Umbilical cord (tissue), 2 donors: ENCODE data around the gene ERO1B. TPM values are rescaled to one million over a fixed set of nuclear protein-coding genes. Genes with fewer than 3 reads are reported as not detected.
"Not testable (repeated sequence)": the region's sequence is repeated elsewhere in the genome, so short reads cannot be mapped to it uniquely, and the experiment has no call there.

Experiments used
- DNase-seq: peaks from one replicate; pipeline ENCODE4 v3.0.0-alpha.2; 2015; ENCODE audit warnings: low spot score
- total RNA-seq: library from RNA; depleted of rRNA; stranded (reverse); fragments of >200 nt; gene quantifications from one replicate; pipeline ENCODE4 v1.2.3, GENCODE V29; 2014; ENCODE audit warnings: low replicate concordance; ENCODE audit not compliant: insufficient read depth

ERO1B gene
- total RNA-seq, 1 donor from 2014 or later = 7.0 TPM

DNA sequence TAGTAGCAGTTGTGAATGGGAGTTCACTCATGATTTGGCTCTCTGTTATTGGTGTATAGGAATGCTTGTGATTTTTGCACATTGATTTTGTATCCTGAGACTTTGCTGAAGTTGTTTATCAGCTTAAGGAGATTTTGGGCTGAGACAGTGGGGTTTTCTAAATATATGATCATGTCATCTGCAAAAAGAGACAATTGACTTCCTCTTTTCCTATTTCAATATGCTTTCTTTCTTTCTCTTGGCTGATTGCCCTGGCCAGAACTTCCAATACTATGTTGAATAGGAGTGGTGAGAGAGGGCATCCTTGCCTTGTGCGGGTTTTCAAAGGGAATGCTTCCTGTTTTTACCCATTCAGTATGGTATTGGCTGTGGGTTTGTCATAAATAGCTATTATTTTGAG lies 93.7 kb downstream of the ERO1B start:
- DNase-seq = not testable (repeated sequence)

DNA sequence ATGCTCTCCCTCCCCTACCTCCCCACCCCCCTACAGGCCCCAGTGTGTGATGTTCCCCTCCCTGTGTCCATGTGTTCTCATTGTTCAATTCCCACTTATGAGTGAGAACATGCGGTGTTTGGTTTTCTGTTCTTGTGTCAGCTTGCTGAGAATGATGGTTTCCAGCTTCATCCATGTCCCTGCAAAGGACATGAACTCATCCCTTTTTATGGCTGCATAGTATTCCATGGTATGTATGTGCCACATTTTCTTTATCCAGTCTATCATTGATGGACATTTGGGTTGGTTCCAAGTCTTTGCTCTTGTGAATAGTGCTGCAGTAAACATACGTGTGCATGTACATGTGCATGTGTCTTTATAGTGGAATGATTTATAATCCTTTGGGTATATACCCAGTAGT lies 95.3 kb downstream of the ERO1B start:
- DNase-seq = not testable (repeated sequence)

DNA sequence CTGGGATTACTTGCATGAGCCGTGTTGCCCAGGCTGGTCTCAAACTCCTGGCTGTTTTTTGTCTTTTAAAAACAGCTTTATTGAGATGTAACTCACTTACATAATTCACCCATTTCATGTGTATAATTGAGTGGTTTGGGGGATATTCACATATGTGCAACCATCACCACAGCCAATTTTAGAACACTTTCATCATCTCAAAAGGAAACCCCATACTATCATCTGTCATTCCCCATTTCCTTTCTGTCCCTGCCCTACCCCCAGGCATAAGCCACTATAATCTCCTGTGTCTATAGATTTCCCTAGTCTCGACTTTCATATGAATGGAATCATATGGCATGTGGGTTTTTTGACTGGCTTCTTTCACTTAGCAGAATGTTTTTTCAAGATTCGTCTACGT lies 96.1 kb downstream of the ERO1B start:
- DNase-seq = no peak

DNA sequence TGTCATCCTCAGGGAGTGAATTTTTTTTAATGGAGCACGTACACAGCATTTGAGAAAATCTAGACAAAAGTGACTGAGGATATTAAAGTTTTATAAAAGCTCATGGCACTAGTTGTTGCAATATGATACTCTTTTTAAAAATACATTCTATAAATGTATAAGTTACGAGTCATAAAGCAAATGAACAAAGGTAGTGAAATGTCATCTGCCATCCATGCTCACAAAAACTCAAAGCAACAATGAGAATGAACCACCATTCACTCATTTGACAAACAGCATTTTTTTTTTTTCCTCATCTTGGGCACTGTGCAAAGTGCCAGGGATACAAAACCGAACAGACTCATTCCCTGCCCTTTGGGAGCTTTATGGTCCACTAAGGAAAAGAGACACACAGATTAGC lies 100.7 kb downstream of the ERO1B start:
- no peak for DNase-seq

DNA sequence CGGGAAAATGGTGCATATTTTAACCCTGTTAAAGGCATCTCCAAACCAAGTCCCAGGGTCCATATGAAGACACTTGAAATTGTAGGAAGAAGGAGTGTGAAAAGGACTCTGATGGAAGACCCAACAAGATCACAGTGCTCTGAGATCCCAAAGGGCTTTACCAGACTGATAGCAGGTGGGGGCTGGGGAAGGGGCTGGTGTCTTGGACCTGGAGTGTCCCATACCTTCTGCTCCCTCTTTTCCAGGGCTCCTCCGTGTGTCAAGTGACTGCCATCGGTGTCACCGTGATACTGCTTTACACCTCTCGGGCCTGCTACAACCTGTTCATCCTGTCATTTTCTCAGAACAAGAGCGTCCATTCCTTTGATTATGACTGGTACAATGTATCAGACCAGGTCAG lies 102.1 kb downstream of the ERO1B start:
- no peak for DNase-seq

DNA sequence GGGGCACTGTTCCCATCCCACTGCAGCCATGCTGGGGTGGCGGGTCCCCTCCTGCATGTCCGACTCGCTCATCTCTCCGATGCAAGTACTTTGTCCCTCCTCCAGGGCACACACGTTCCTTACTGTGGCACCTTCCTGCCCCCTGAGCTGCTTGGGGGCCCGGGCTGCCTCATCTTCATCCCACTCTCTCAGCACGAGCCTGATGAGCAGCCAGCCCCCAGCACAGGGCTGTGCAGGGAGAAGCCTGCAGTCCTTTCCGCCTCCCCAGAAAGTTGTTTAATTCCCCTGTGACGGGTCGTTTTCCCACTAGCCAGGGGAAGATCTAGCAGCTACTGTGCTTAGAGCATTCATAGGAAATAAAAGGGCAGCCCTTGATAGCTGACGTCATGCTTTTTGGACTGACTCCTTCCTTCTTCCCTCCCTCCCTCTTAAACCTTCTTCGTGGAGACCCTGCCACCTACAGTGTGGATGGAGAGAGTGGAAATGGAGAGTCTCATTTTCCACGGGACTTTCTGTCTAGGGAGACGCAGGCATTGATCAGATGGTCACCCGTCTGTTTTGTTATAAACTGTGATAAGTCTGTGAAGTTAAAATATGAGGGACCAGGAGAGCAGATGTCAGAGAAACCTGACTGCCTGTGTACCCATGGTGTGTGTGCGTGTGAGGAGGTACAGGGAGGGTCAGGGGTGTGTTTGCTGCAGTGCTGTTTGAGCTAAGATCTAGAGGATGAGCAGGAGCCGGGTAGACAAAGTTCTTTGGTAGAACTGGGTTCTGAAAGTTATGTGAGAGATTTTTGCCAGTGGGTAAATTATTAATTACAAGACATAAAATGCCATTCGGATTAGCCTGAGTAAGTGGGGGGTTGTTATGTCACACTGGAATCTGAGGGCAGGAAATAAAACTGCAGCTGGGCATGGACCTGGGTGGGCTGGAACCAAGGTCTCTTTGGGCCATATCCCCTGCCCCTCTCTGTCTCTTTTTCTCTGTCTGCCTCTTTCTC lies 105.1 kb downstream of the ERO1B start:
- peak; percentile 6 for DNase-seq

DNA sequence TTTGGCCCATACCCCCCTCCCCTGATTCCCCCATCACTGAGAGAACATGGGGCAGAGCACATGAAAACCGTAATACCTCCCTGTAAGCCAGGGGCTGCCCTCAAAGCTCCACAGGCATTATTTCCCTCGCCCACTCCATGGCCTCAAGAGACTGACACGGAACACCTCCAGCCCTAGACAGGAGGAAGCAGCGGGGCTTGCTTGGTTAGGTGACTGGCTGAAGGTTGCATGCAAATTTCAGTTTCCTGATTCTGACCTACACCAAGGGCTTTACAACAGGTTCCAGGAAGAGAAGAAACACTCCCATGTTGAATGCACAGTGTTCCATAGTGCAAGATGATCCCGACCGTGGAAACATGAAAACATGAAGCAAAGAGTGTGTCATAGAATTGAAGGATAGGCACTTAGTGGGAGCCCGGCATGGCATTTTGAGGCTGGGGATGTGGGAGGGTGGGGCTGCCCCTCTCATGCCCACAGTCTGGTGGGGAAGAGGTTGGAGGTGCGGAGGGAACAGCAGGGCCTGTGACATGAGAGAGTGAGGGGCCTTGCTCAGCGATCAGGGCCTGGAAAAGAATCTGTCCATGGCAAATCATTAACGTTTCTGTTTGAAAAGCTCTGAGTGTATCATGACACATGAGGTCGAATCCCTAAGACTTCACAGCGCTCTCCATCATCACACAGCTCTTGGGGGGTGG lies 106.0 kb downstream of the ERO1B start:
- DNase-seq = no peak

DNA sequence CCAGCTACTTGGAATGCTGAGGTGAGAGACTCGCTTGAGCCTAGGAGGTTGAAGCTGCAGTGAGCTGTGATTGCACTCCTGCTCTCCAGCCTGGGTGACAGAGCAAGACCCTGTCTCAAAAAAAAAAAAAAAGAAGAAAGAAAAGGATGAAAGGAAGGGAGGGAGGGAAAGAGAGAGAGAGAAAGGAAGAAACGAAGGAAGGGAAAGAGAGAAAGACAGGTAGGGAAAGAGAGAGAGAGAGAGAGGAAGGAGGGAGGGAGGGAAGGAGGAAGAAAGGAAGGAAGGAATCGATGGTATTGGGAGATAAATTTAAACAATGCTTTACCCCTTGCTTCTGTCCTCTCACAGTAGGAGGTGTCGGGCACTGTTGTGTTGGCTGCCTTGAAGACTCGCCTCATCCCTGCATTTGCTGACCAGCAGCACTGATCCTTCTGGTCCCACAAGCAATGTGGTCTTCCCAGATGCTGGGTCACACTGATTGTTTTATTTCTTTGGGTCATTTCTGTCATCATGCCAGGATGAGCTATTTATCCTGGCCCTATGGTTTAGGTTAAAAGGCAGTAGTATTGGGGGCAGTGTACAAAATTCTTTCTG lies 108.5 kb downstream of the ERO1B start:
- no peak for DNase-seq

DNA sequence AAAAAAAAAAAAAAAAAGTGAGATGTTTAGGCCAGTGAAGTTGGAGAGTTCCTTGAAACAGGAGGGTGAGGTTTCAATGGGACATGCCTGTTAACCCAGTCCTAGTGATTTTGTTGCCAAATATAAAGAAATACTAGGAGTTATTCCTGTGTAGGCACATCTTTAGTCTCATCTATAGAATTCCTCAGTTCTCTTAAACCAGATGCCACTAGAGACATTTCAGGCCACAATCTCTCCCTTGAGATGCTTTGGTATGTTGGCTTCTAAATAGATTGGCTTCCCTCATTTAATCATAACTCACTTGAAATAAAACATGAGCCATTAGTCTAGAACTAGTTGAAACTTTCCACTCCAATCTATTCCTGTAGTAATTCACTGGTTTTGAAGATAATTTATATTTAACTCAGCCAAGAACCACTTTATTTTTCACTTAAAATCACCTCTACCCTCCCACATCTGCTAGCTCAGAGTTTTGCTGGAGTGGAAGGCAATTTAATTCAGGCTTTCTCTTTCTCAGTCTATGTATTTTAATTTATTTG lies 109.6 kb downstream of the ERO1B start:
- DNase-seq = no peak

DNA sequence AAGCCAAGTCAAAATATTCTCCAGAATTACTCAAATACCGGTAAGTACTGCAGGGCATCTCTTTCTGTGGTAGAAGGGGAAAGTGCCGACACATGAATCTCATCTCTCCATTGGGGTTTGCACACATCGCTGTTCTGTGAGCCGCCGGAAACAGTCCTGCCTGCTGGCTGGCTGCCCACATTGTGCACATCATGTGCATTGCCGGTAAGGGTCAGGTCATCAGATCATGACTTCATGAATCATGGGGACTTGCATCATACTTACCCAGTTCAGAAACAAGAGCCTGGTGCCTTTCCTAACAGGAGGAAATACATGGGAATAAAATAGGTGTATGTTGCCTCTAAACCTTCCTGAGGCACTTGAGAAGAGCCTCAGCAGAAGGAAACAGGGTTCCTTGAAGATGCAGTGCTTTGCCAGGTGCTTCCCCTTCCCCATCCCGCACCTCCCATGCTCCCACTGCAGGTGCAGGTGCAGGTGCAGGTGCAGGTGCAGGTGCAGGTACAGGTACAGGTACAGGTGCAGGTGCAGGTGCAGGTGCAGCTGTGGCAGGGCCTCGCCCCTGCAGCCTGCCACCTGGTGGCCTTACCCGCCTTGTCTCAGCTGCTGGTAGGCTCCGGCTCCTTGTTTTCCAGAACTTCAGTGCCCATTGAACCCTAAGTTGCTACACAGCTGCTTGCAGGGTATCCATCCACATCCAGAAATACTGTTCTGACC lies 112.9 kb downstream of the ERO1B start:
- no peak for DNase-seq

DNA sequence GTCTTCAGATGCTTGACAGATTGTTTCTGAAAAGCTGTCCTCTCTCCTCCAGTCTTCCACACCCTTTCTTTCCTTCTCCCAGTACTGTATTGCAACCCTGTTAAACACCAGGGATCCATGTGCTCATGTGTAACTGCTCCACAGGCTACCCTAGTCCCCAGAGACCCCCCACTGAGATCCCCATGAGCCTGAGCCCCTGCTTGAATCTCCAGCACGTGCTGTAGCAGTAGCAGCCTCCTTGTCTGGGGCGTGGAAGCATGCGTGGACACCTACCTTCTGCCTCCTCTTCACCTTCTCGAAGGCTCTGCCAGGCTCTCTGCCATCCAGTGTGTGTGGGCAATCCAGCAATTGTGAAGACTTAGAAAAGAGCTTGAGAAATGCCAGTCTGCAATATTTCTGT lies 114.2 kb downstream of the ERO1B start:
- DNase-seq = no peak

DNA sequence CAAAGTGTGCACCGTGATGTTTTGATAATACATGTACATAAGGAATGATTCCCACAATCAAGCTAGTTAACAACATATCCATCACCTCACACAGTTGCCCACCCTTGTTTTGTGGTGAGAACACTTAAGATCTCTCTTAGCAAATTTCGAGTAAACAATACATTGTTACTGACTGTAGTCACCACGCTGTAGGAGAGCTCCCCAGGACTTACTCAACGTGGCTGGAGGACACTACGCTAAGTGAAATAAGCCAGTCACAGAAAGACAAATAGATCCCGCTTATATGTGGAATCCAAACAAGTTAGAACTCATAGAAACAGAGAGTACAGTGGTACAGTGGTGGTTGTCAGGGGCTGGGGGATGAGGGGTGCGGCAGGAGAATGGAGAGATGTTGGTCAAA lies 114.6 kb downstream of the ERO1B start:
- DNase-seq = no peak

DNA sequence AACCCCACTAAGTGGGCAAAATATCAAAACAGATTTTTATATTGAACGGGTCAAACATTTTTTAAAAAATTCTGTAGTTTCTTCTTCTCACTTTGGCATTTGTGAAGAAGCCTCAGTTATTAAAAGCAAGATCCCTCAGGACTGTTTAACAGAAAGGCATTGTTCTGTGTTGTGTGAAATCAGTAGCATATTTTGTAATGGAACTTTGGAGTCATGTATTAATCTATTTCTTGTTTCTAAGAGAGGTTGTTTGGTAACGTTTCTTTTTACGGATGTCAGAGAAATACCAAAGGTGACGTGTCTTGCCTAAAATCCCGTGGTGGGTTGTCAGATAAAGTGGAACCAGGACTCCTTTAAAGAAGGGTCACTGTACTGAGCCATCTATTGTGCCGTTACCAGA lies 115.7 kb downstream of the ERO1B start:
- no peak for DNase-seq

Other genes starting within 250 kb of the ERO1B start
- gene NID1, start 216.9 kb downstream of the ERO1B start, total RNA-seq = 173 TPM
- gene GPR137B, start 139.4 kb downstream of the ERO1B start, total RNA-seq = 24.1 TPM
- 5.3 TPM for gene EDARADD, start 112.3 kb upstream of the ERO1B start, total RNA-seq
- 43.6 TPM for gene LGALS8, start 242.0 kb upstream of the ERO1B start, total RNA-seq